Cortex of kidney (tissue), 1 donor: ENCODE data around the gene CCM2L.

Source experiments
- DNase-seq: peaks from one replicate; lab custom pipeline; 2025; lab: John Stamatoyannopoulos, UW

CCM2L gene

GRCh38 chr20:32057656-32058184 lies 47.5 kb downstream of the CCM2L start:
- DNase-seq: no peak

DNA sequence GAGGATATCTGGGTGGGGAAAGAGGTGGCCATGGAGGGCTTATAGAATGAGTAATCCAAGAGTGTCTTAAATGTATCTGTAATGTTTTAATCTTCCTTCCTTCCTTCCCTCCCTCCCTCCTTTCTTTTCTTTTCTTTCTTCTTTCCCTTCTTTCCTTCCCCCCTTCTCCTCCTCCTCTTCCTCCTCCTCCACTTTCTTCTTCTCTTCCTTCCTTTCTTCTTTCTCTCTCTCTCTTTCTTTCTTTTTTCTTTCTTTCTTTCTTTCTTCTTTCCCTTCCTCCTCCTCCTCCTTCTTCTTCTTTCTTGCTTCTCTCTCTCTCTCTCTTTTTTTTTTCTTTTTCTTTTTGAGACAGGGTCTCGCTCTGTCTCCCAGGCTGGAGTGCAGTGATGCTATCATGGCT lies 49.0 kb downstream of the CCM2L start:
- no peak for DNase-seq

DNA sequence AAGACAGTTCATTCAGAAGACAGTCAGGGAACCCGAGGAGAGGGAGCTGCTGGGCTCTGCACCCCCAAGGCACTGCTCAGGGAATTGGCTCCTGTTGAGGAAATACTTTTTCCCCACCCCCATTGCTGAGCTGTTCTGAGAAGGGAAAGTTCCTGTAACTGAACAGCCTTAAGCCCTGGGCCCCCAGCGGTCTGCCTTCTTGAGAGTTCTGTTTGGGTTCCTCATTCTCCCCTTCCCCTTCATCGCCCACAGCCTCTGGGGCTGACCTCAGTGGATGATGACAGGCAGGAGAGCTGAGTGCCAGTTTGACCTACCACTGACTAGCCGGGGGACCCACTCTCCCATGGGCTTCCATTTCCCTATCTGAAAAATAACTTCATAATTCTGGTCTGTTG lies 52.5 kb downstream of the CCM2L start:
- no peak for DNase-seq

- no peak for DNase-seq
These were observed 53.5 kb downstream of the CCM2L start for GRCh38 chr20:32063695-32064094.

DNA sequence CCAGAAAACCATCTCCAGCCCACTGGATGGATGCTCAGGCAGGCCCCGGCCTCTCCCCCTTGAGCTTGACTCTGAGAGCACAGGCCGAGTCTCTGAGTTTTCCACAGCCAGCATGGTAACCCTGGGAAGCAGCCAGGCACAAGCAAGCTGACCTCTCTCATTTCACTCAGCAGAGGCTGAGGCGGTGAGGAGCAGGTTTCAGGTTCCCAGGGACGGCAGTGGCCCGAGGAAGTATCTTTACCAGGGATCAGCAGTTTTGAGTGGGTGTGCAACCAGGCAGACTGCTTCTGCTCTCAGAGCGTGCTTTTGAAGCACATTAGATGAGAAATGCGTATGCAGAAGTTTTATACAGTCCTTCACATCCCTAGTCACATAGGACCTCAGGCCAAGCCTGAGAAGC lies 54.4 kb downstream of the CCM2L start:
- no peak for DNase-seq

DNA sequence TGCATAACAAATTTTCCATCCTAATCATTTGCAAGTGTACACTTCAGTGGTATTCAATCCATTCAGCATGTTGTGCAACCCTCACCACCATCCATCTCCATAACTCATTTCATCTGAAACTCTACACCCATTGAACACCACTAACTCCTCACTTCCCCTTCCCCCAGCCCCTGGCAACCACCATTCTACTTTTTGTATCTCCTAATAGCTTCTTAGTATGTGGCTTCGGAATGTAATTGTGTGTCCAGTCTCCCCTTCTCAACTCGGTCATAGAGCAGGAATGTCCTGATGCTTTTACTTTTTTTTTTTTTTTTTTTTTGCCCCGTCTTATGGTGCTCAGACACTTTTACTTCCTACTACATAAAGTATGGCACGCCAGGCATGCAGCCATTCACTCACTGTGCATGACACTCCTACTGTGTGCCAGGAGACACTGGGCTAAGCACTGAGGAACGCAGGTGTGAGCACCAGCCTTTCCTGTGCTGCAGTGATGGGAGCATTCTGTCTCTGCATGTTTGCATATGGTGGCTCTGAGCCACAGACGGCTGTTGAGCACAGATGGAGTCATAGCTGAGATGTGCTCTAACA lies 57.1 kb downstream of the CCM2L start:
- no peak for DNase-seq

- DNase-seq: no peak
These were observed 57.9 kb downstream of the CCM2L start for GRCh38 chr20:32068174-32068573.

DNA sequence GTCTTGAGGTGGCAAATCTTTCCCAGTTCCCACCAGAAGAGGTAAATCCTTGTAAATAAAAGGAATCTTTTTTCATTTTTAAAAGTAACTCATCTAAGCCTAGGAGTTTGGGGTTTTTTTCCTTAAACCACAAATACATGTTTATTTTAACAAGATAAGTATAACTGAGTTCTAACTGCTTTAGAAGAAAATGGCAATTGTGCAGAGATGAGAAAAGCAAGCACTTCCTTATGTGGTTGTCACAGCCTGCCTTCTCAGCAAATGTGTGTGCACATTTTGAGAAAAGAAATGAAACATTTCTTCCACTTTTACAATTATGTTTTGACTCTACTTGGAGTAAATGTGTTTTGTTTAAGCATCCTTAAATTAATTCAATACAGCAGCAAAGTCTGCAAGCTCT lies 59.5 kb downstream of the CCM2L start:
- no peak for DNase-seq

DNA sequence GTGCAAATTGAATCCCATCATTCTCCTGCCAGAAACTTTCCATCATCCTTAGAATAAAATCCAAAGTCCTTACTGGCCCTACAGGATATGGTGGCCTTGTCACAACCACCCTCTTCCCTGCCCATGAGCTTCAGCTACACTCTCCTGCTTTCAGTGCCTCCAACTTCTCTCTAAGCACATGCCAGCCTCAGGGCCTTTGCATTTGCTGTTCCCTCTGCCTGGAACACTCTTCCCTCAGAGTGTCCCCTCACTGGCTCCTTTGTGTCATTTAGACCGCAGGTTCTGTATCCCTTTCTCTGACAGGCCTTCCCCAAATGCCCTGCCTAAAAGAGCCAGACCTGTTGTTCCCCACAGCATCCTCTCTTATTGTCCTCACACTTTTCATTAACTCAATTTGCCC lies 60.0 kb downstream of the CCM2L start:
- DNase-seq: no peak

GRCh38 chr20:32070690-32071213 lies 60.5 kb downstream of the CCM2L start:
- no peak for DNase-seq

- no peak for DNase-seq
These were observed 61.3 kb downstream of the CCM2L start for GRCh38 chr20:32071395-32072167.

DNA sequence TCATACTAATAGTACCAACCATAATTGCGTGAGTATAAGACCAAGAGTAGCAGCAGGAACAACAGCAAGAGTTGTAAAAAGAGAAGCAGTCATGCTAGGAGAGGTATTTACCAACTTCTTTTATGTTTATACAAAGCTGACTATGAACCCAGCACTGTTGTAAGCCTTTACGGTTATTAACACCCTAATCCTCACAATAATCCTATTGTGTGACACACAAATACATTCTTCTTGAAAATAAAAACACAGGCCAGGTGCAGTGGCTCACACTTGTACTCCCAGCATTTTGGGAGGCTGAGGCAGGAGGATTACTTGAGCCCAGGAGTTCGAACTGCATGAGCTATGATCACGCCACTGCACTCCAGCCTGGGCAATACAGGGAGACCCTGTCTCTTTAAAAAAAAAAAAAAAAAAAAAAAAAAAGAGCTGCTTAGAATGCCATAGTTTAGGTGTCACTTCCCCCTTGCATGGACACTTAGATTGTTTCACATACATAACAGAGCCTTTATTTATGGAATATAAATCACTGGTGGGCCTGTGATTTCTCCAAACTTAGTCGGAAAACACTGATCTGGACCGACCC lies 62.0 kb downstream of the CCM2L start:
- no peak for DNase-seq

DNA sequence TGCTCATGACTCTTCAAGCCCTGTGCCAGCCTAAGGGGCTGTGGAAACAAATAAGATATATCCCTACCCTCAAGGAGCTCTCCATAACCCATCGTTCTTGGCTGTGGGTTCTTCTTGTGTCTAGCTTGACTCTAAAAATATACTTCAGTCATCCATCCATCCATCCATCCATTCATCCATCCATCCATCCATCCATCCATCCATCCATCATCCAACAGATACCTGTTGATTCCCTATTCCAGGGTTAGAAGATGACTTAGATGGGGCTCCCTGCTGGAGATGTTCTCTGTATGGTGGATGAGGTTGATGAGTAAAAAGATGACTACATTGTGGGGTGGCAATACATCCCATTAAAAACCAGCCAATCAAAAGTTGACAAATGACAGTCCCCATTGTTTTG lies 65.3 kb downstream of the CCM2L start:
- no peak for DNase-seq

- DNase-seq: no peak
These were observed 67.0 kb downstream of the CCM2L start for GRCh38 chr20:32077190-32077589.

GRCh38 chr20:32078322-32078721 lies 68.1 kb downstream of the CCM2L start:
- no peak for DNase-seq

GRCh38 chr20:32078791-32079190 lies 68.6 kb downstream of the CCM2L start:
- no peak for DNase-seq

- no peak for DNase-seq
These were observed 69.4 kb downstream of the CCM2L start for GRCh38 chr20:32079655-32080109.

DNA sequence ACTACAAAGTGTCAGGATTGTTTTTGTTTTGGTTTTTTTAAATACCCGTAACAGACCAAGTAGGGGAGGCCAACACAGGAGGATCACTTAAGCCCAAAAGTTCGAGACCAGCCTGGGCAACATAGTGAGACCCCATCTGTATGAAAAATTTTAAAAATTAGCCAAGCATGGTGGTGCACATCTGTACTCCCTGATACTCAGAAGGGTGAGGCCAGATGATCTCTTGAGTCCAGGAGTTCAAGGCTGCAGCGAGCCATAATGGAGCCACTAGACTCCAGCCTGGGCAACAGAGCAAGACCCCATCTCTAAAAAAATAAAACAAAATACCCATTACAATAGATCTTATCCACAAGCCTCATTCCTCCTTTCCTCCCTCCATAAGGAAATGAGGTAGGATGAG lies 70.5 kb downstream of the CCM2L start:
- no peak for DNase-seq
